Esophagus squamous epithelium (tissue), 4 donors: ENCODE results near the gene PTPRC.

ENCODE experiments used
- CTCF ChIP-seq, 6 experiments: fragments of 450-650 bp in 4 of 6; fragments of 200-600 bp in 2 of 6; sonication (generic) in 2 of 6; IDR thresholded peaks; one replicate each; pipeline ENCODE4 v1.5.1; 2016 to 2019; ENCODE audit warnings: antibody characterized with exemption in 6 of 6, mild to moderate bottlenecking in 4 of 6, moderate library complexity in 4 of 6
- POLR2A ChIP-seq, 4 donors: fragments of 450-650 bp; IDR thresholded peaks; one replicate each; pipeline ENCODE4 v1.6.1; 2017; ENCODE audit warnings: antibody characterized with exemption in 4 of 4, mild to moderate bottlenecking in 4 of 4, moderate library complexity in 3 of 4

DNA sequence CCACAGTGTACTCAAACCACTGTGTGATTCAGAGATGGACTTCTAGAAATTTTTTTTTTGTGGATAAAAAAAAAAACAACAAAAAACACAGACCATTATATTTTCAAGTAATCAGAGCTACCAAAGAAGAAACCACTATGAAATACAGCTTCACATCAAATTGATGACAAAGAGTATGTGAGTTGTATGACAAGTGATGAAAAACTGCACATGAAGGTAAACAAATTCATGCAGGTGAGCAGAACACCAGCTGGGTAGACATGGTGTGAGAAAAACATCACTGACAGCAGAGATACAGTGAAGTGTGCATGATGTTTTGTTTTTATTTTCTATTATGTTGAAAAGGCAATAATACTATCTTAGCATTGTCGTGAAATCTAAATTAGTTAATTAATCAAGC, 8.0 kb upstream of the PTPRC start:
- TF ChIP-seq POLR2A (IDR thresholded peaks at IDR 0.05) (no peak), CTCF (IDR thresholded peaks at IDR 0.05) (no peak)
